Heart left ventricle (tissue), 13 donors: ENCODE results near the gene NPHP4.

Experiments
- POLR2A ChIP-seq, 2 donors: fragments of 450-650 bp; IDR thresholded peaks; one replicate each; pipeline ENCODE4 v1.6.1; 2017; ENCODE audit warnings: antibody characterized with exemption in 2 of 2, mild to moderate bottlenecking in 2 of 2, moderate library complexity in 2 of 2
- TF ChIP-seq, protein P1 (sequence below), 12 donors: fragments of 200-600 bp; sonication (generic) in 4 of 12; IDR thresholded peaks; one replicate each; pipeline versions ENCODE4 v1.5.0 to v1.8.0; 2018 to 2022; ENCODE audit warnings: antibody characterized with exemption in 12 of 12, mild to moderate bottlenecking in 5 of 12
- donor health status: ischemic (EF 13 %, LVEDD 7.1; RV severe dilation, severe dysfunction).
- donor health status: DM: no; HTN: yes; CAD: no.
- donor health status: DM: no; HTN: no; CAD: no.
- donor health status: ischemic (EF 25% LVEDD 6.9; RV normal size, moderate dysfunction).
- donor health status: ischemic (EF 25% LVEDD 5.7; RV mildly dilated, moderate dysfunction).
- donor health status: ischemic (EF 35%, LVEDD 5.7; RV mildly dilated, moderate dysfunction).
- donor health status: nonischemic (EF 11% LVEDD 7.7; RV severe dilation, severe dysfunction).
- donor health status: DM: yes; HTN: yes; CAD: no.
- donor health status: PGD.
- donor health status: ischemic (EF 29% LVEDD 5.4; RV normal size, mild dysfunction).
- donor health status: nonischemic (EF 23%, LVEDD 6.1; RV moderate dilation, normal function).

DNA sequence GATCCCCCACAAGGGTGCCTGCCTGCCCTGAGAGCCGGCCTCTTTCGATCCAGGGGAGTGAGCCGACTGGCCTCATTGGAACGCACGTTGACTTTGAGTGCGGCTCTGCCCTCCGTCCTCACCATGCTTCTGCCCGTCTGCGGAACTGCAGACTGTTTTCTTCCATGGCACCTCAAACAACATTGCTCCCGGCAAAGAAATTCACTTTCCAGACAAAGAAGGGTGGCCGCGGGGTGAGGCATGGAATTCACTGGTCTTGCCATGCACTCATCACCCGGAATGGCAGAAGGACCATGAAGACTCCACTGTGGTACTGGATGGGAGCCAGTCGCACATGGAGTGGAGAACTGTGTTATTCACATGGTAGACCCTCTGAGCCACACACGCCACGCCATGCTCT lies 169.5 kb downstream of the NPHP4 start:
- no peak for TF ChIP-seq POLR2A (IDR thresholded peaks at IDR 0.05)
- TF ChIP-seq, protein P1, sequence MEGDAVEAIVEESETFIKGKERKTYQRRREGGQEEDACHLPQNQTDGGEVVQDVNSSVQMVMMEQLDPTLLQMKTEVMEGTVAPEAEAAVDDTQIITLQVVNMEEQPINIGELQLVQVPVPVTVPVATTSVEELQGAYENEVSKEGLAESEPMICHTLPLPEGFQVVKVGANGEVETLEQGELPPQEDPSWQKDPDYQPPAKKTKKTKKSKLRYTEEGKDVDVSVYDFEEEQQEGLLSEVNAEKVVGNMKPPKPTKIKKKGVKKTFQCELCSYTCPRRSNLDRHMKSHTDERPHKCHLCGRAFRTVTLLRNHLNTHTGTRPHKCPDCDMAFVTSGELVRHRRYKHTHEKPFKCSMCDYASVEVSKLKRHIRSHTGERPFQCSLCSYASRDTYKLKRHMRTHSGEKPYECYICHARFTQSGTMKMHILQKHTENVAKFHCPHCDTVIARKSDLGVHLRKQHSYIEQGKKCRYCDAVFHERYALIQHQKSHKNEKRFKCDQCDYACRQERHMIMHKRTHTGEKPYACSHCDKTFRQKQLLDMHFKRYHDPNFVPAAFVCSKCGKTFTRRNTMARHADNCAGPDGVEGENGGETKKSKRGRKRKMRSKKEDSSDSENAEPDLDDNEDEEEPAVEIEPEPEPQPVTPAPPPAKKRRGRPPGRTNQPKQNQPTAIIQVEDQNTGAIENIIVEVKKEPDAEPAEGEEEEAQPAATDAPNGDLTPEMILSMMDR (IDR thresholded peaks at IDR 0.05): no peak
